Nephron (organoid): ENCODE data around the gene ZNF597.

Source experiments
- H3K27ac Mint-ChIP-seq, 3 experiments: 2 replicates each; pipeline ENCODE4 v1.8.0; 2020; ENCODE audit warnings: mixed read lengths in 3 of 3, mild to moderate bottlenecking in 2 of 3, moderate library complexity in 1 of 3
- H3K27me3 Mint-ChIP-seq: 2 replicates; pipeline ENCODE4 v1.8.0; 2021; ENCODE audit warnings: low read depth, mild to moderate bottlenecking, moderate library complexity, mixed read lengths
- H3K36me3 Mint-ChIP-seq: 2 replicates; pipeline ENCODE4 v1.8.0; 2020; ENCODE audit warnings: low read depth, mixed read lengths
- H3K4me1 Mint-ChIP-seq: 2 replicates; pipeline ENCODE4 v1.8.0; 2020; ENCODE audit warnings: mixed read lengths
- H3K4me3 Mint-ChIP-seq, 3 experiments: 2 replicates each; pipeline ENCODE4 v1.8.0; 2020; ENCODE audit warnings: mild to moderate bottlenecking in 3 of 3, mixed read lengths in 3 of 3, moderate library complexity in 2 of 3
- H3K9me3 Mint-ChIP-seq: 2 replicates; pipeline ENCODE4 v1.8.0; 2020; ENCODE audit warnings: mixed read lengths
- TF ChIP-seq, protein P1 (sequence below), 3 experiments: fragments of 200-600 bp; sonication (generic); IDR thresholded peaks; one replicate each; pipeline ENCODE4 v1.5.0; 2021; ENCODE audit warnings: antibody characterized with exemption in 3 of 3; ENCODE audit not compliant: unreplicated experiment in 3 of 3

Gene ZNF597

DNA sequence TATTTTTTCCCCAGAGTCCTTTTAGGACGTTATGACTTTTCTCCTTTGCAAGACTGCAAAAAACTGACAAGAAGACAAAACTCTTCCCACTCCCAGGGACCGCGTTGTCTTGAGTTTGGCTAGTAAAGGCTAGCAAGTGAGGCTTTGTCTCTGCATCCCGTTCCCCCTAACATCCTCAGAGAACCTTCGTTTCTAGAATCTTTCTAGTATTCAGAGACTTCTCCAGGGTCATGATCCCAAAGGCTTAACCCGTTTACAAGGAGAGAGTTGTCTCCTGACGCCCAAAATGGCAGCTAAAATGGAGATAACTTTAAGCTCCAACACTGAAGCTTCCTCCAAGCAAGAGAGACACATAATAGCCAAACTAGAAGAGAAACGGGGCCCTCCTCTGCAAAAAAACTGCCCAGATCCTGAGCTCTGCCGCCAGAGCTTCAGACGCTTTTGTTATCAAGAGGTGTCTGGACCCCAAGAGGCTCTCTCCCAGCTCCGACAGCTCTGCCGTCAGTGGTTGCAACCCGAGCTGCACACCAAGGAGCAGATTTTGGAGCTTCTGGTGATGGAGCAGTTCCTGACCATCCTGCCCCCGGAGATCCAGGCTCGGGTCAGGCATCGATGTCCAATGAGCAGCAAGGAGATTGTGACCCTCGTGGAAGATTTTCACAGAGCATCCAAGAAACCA is 41.4 kb downstream of the ZNF597 start:
- peaks cover 64% of the 10 kb centered on the region for H3K9me3 Mint-ChIP-seq

DNA sequence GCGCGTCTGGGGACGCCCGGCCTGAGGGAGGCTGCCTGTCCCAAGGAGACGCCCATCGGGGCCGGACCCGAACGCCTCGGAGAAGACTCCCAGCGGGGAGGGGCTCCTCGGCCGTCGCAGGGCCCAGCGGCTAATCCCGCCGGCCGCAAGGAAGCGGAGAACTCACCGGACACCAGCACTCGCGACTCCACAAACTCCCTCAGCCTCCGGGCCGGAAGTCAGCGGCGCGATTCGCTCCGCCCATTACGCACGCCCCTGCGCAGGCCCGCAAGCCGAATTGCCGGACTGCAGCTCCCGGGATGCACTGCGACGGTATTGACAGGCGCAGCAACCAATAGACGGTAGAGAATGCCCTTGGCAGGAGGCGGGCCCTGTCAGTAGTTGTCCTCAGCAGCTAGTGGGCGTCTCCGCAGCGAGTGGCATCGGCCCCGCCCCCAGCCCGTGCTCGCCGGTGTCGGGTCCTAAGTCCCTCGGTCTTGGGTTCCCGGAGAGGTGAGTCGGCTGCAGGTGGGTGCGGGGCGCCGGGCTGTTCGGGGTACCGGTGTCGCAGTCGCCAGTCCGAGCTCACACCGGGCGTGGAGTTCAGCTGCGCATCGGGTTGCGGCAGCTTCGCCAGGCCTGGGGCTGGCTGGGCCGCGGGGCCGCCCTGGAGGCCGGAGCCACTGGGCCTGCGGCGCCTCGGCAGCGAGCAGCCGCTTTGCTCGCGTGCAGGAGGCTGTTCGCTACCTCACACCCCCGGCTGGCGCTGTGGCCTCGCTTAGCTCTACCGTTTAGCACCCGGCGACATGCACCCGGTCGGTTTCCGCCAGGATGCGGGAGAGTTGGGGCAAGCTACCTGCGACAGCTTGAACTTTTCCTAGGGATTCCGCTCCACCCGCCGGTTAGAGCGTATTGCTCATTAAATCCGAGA is 42.3 kb downstream of the ZNF597 start, which contains the start of the genes ZNF174 and ZSCAN32:
Gene ZNF174, plus strand, starts transcription at position 437 of the 910 bp plus-strand sequence. CDS start 790 bp downstream, outside the sequence.
Gene ZSCAN32, minus strand, starts transcription at position 226 of the 910 bp plus-strand sequence. CDS start 3,447 bp downstream, outside the sequence.
- Mint-ChIP-seq H3K9me3 (peaks cover 64% of the 10 kb centered on the region), H3K36me3 (peaks cover 81% of the 10 kb centered on the region), H3K4me1 (peaks cover 13% of the 10 kb centered on the region), H3K27me3 (no peaks in the 10 kb centered on the region), H3K4me3 (peak within 1 kb of the TSS; percentile 86 to 98 (median 95)), H3K27ac (peak within 1 kb of the TSS; percentile 79 to 93 (median 87))
- TF ChIP-seq, protein P1, sequence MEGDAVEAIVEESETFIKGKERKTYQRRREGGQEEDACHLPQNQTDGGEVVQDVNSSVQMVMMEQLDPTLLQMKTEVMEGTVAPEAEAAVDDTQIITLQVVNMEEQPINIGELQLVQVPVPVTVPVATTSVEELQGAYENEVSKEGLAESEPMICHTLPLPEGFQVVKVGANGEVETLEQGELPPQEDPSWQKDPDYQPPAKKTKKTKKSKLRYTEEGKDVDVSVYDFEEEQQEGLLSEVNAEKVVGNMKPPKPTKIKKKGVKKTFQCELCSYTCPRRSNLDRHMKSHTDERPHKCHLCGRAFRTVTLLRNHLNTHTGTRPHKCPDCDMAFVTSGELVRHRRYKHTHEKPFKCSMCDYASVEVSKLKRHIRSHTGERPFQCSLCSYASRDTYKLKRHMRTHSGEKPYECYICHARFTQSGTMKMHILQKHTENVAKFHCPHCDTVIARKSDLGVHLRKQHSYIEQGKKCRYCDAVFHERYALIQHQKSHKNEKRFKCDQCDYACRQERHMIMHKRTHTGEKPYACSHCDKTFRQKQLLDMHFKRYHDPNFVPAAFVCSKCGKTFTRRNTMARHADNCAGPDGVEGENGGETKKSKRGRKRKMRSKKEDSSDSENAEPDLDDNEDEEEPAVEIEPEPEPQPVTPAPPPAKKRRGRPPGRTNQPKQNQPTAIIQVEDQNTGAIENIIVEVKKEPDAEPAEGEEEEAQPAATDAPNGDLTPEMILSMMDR (IDR thresholded peaks at IDR 0.05; ENCODE audit: unreplicated experiment in 3 of 3): no peak

More for the DNA sequence above, 41.4 kb downstream of the ZNF597 start:
- Mint-ChIP-seq H3K27ac (peak overlapping the region; percentile 79 to 93 (median 87)), H3K4me3 (peak overlapping the region; percentile 86 to 98 (median 95)), H3K4me1 (peaks cover 13% of the 10 kb centered on the region), H3K36me3 (peaks cover 81% of the 10 kb centered on the region), H3K27me3 (no peaks in the 10 kb centered on the region)
- TF ChIP-seq, protein P1 (IDR thresholded peaks at IDR 0.05; ENCODE audit: unreplicated experiment in 3 of 3): no peak

DNA sequence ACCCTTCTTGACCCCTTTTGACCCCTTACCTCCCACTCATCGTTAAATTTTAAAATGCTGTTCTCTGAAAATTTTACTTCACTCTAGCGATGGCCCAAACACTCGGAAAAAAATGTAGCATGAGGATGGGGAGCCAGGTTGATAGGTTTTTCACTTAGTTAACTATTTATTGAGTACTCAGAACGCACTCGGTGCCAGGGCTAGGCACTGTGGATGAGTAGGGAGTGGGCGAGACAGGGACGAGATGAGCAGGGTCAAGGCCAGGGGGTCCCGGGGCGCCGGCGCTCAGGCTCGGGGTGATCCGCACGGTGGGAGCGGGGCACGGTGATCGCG is 42.9 kb downstream of the ZNF597 start:
- Mint-ChIP-seq H3K4me3 (peak overlapping the region; percentile 86 to 98 (median 95)), H3K27ac (peak overlapping the region; percentile 31 to 93 (median 76)), H3K4me1 (peaks cover 13% of the 10 kb centered on the region), H3K27me3 (no peaks in the 10 kb centered on the region), H3K36me3 (peaks cover 81% of the 10 kb centered on the region), H3K9me3 (peaks cover 62% of the 10 kb centered on the region)
- TF ChIP-seq, protein P1 (IDR thresholded peaks at IDR 0.05; ENCODE audit: unreplicated experiment in 3 of 3): no peak

DNA sequence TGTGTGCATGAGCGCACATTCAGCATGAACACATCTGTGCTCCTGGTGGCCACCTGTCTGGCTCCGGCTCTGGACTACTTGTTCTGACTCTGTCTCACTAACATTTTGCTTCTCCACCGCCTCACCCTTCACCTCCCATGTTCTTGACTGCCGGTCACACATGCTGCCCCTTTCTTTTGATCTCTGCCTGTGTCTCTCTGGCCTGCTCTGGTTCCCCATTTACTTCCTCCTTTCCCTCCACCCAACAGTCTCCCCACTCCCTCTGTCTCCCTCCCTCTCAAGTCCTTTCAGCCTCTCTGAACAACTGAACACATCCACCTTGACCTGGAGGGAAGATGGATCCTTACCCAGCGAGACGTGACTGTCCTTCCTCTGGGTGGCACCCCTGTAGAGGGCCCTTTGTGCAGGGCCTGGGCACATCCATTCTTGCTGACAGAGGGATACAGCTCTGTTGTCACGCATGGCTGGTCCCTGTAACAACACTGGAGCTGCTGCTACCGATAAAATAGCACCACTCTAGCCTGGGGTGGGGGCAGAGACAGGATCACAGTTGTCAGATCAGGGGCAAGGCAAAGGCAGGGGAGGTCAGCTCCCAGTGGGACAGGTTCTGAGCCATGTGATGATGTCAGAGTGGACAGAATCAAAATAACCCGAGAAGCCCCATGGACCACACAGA is 53.5 kb downstream of the ZNF597 start:
- Mint-ChIP-seq H3K9me3 (peaks cover 62% of the 10 kb centered on the region), H3K4me3 (no peak overlapping the region), H3K4me1 (no peaks in the 10 kb centered on the region), H3K27me3 (peaks cover 1% of the 10 kb centered on the region), H3K36me3 (peaks cover 93% of the 10 kb centered on the region), H3K27ac (no peak overlapping the region)
- TF ChIP-seq, protein P1 (IDR thresholded peaks at IDR 0.05; ENCODE audit: unreplicated experiment in 3 of 3): no peak

DNA sequence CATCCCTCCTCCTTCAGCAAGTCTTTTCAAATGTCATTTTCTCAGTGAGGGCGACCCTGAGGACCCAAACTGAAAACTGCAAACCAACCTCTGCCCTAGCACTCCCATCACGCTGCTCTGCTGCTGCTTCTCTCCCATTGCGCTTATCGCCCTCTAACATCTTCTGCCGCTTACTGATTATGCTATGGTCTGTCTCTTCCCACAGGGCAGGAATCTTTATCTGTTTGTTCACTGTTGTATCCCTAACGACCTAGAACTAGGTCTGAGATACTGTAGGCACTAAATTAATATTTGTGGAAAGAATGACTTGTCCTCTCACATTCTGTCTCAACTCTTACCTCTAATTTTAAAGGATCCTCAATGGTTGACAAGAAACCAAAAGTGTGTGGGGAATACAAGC is 55.0 kb downstream of the ZNF597 start:
- H3K27me3 Mint-ChIP-seq: no peaks in the 10 kb centered on the region
- peaks cover 93% of the 10 kb centered on the region for H3K36me3 Mint-ChIP-seq
- H3K27ac Mint-ChIP-seq: no peak overlapping the region
- no peaks in the 10 kb centered on the region for H3K4me1 Mint-ChIP-seq
- no peak overlapping the region for H3K4me3 Mint-ChIP-seq
- TF ChIP-seq, protein P1 (IDR thresholded peaks at IDR 0.05; ENCODE audit: unreplicated experiment in 3 of 3): no peak
- H3K9me3 Mint-ChIP-seq: peaks cover 65% of the 10 kb centered on the region
